Endothelial cell of umbilical vein (primary cell): ENCODE data around the gene SMARCC1. TPM values are rescaled to one million over a fixed set of nuclear protein-coding genes. Genes with fewer than 3 reads are reported as not detected.

ENCODE experiments used
- BruUV-seq: library from RNA; stranded (reverse); fragments of 400-500 nt; replicated peaks from 2 replicates; lab custom pipeline; 2021; lab: Mats Ljungman, UMichigan
- CTCF ChIA-PET: fragments of 300-600, 350-600 bp; sonication (Branson Sonifier 250); formaldehyde crosslinking; loops from one replicate; lab custom pipeline; 2021; ENCODE audit warnings: antibody characterized with exemption, inconsistent platforms; lab: Charles Lee
- POLR2A ChIA-PET: fragments of 300-600, 350-600 bp; sonication (Branson Sonifier 250); formaldehyde crosslinking; loops from one replicate; lab custom pipeline; 2021; ENCODE audit warnings: antibody characterized with exemption, inconsistent platforms; lab: Charles Lee
- DNase-seq: peaks from one replicate; pipeline ENCODE4 v3.0.0-alpha.2; 2011; ENCODE audit warnings: low read depth, low spot score
- FAIRE-seq: peaks from 2 replicates; lab custom pipeline; 2011; peaks lifted over from hg19 to GRCh38; lab: Jason Lieb, UNC
- H2AFZ ChIP-seq: 2 replicates; pipeline ENCODE4 v1.6.0; 2012; ENCODE audit warnings: low read depth, low read length, control low read depth, inconsistent platforms
- H3K27ac ChIP-seq: 2 replicates; pipeline ENCODE4 v1.5.1; 2011; ENCODE audit warnings: low read depth, mild to moderate bottlenecking, control low read depth, low read length, moderate library complexity; ENCODE audit not compliant: insufficient read depth
- H3K27me3 ChIP-seq, 2 experiments: 2 replicates each; pipeline versions ENCODE4 v1.6.0 to v1.6.1; 2011; ENCODE audit warnings: low read length in 2 of 2, mixed read lengths in 1 of 2; ENCODE audit not compliant: control insufficient read depth in 2 of 2, insufficient read depth in 2 of 2
- H3K36me3 ChIP-seq, 2 experiments: 2 replicates in 1 of 2; 3 replicates in 1 of 2; pipeline ENCODE4 v1.5.1; 2011; ENCODE audit warnings: low read length in 2 of 2, mild to moderate bottlenecking in 1 of 2, moderate library complexity in 1 of 2; ENCODE audit not compliant: control insufficient read depth in 2 of 2, insufficient read depth in 2 of 2; ENCODE audit errors: extremely low read depth in 1 of 2
- H3K4me1 ChIP-seq: 3 replicates; pipeline ENCODE4 v1.5.1; 2011; ENCODE audit warnings: mild to moderate bottlenecking, low read length; ENCODE audit not compliant: control insufficient read depth, insufficient read depth; ENCODE audit errors: extremely low read depth
- H3K4me2 ChIP-seq: 2 replicates; pipeline ENCODE4 v1.6.1; 2011; ENCODE audit warnings: low read length, control low read depth, mixed read lengths; ENCODE audit not compliant: insufficient read depth
- H3K4me3 ChIP-seq, 3 experiments: fragments of 200-600 bp in 1 of 3; sonication (generic), shearing (Covaris generic) in 1 of 3; replicated peaks in 1 of 3; 2 replicates each; pipeline ENCODE4 v1.5.1; 2011 to 2016; ENCODE audit warnings: control low read depth in 3 of 3, low read length in 3 of 3, mild to moderate bottlenecking in 2 of 3, inconsistent platforms in 1 of 3, low read depth in 1 of 3, moderate library complexity in 1 of 3; ENCODE audit not compliant: insufficient read depth in 1 of 3
- H3K79me2 ChIP-seq: 2 replicates; pipeline ENCODE4 v1.6.0; 2012; ENCODE audit warnings: low read length, inconsistent platforms; ENCODE audit not compliant: control insufficient read depth, insufficient read depth
- H3K9ac ChIP-seq: replicated peaks from 2 replicates; pipeline ENCODE3; 2011; ENCODE audit warnings: low read length, control low read depth; ENCODE audit not compliant: insufficient read depth; ENCODE audit errors: extremely low read depth
- H3K9me1 ChIP-seq: replicated peaks from 3 replicates; pipeline ENCODE4 v1.6.0; 2011; ENCODE audit warnings: mild to moderate bottlenecking, low read length; ENCODE audit not compliant: control insufficient read depth, insufficient read depth; ENCODE audit errors: extremely low read depth
- H3K9me3 ChIP-seq: replicated peaks from 2 replicates; pipeline ENCODE4 v1.5.1; 2012; ENCODE audit warnings: low read length, inconsistent platforms; ENCODE audit not compliant: control insufficient read depth, insufficient read depth
- H4K20me1 ChIP-seq: replicated peaks from 2 replicates; pipeline ENCODE3; 2011; ENCODE audit warnings: mild to moderate bottlenecking, low read length; ENCODE audit not compliant: control insufficient read depth, insufficient read depth; ENCODE audit errors: extremely low read depth
- EZH2 ChIP-seq: IDR thresholded peaks from 2 replicates; pipeline ENCODE4 v1.6.1; 2012; ENCODE audit warnings: borderline replicate concordance, low read depth, mild to moderate bottlenecking, moderate library complexity, low read length, inconsistent platforms; ENCODE audit not compliant: severe bottlenecking
- FOS ChIP-seq: IDR thresholded peaks from 2 replicates; pipeline ENCODE4 v1.6.1; 2011; ENCODE audit warnings: mild to moderate bottlenecking, low read length, moderate library complexity, borderline replicate concordance; ENCODE audit not compliant: insufficient read depth
- JUN ChIP-seq: IDR thresholded peaks from 2 replicates; pipeline ENCODE4 v1.6.1; 2011; ENCODE audit warnings: borderline replicate concordance, low read depth; ENCODE audit not compliant: insufficient read length, insufficient read depth
- MYC ChIP-seq: IDR thresholded peaks from one replicate; pipeline ENCODE4 v1.6.1; 2011; ENCODE audit warnings: mild to moderate bottlenecking, low read depth, low read length
- POLR2A ChIP-seq: IDR thresholded peaks from 2 replicates; pipeline ENCODE4 v1.6.1; 2012; ENCODE audit warnings: low read depth, mild to moderate bottlenecking, control low read depth, low read length
- POLR2AphosphoS5 ChIP-seq: IDR thresholded peaks from 2 replicates; pipeline ENCODE4 v1.6.1; 2012; ENCODE audit warnings: low read depth, mild to moderate bottlenecking, control low read depth, low read length, moderate library complexity; ENCODE audit not compliant: insufficient read depth
- dilution Hi-C: fragments of 300-500 bp; cut with MboI; formaldehyde crosslinking; loops from one replicate; pipeline ENCODE4 v1.15.0; 2019; ENCODE audit warnings: low sequenced_read_pairs; ENCODE audit not compliant: extremely low pct_ligation_motif_present
- intact Hi-C: fragments of 100-400 bp; cut with micrococcal nuclease; formaldehyde crosslinking; loops from one replicate; pipeline ENCODE4 v1.10.0; 2022
- polyA plus RNA-seq, 4 experiments: library from polyadenylated mRNA; depleted of rRNA in 3 of 4; stranded (reverse) in 3 of 4; unstranded in 1 of 4; fragments of >200 nt; gene quantifications; 2 replicates each; pipeline versions ENCODE4 v1.2.1 to v1.2.3, GENCODE V29; 2011 to 2012; ENCODE audit warnings: missing spikeins in 1 of 4
- total RNA-seq: library from RNA; stranded (reverse); gene quantifications from 2 replicates; pipeline ENCODE4 v1.2.3, GENCODE V29; 2021
- TF ChIP-seq, protein P1 (sequence below): IDR thresholded peaks from 2 replicates; pipeline ENCODE4 v1.6.1; 2011; ENCODE audit not compliant: insufficient read depth, insufficient read length

Gene SMARCC1
- total and polyA plus RNA-seq, 2 donors (not counting 3 experiments of a cell fraction or from before 2014, with no cell fraction given), result 23.0 to 138 TPM

DNA sequence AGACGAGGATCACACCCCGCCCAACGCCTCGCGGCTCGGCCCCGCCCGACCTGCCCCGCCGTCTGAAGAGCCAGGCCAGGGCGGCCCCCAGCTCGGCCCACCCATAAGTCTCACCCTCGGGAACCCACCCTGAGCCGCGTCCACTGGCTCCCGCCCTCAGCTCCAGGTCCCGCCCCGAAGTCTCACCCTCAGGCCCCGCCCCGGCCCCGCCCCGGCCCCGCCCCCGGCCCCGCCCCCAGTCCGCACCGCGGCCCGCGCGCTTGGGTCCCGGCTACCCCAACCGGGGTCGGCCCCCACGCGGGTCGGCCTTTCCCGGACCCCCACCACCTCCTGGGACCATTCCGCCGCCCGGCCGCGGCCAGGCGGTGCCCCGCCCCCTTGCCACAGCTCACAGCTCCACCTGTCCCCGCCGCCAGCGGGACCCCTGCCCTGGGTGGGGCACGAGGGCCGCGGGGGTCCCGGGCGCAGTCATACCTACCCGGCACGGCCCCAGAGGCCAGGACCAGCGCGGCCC is 203.5 kb downstream of the SMARCC1 start:
- Histone ChIP-seq H3K27me3 (peaks cover 17% of the 10 kb centered on the region in 2 experiments), H4K20me1 (no peaks in the 10 kb centered on the region), H3K4me2 (no peak overlapping the region), H3K9me3 (no peaks in the 10 kb centered on the region), H3K4me3 (peak overlapping the region; percentile 23 to 36 (median 24)), H3K36me3 (no peaks in the 10 kb centered on the region), H3K4me1 (no peaks in the 10 kb centered on the region), H3K9ac (no peak overlapping the region), H3K27ac (no peak overlapping the region), H3K9me1 (no peaks in the 10 kb centered on the region), H2AFZ (peak overlapping the region; percentile 85), H3K79me2 (no peaks in the 10 kb centered on the region)
- TF ChIP-seq FOS (no peak), EZH2 (no peak)
- TF ChIP-seq, protein P1, sequence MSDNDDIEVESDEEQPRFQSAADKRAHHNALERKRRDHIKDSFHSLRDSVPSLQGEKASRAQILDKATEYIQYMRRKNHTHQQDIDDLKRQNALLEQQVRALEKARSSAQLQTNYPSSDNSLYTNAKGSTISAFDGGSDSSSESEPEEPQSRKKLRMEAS, result no peak
- DNase-seq (no peak), FAIRE-seq (no peak)
- BruUV-seq, result no TSS peak
- CTCF ChIA-PET, result interaction anchor here (0.6 to 1.8 kb wide), 5 partner anchors 45 to 157 kb away, joined by 3 to 6 read pairs (median 3); no protein-coding TSS in a partner anchor
- dilution Hi-C loops (no loop called here), intact Hi-C loops (loop anchor here (5.0 kb wide), 1 partner anchor 56 kb away; no protein-coding TSS in a partner anchor)
- POLR2A ChIA-PET, result interaction anchor here (1.4 kb wide), 1 partner anchor 9 kb away, joined by 6 read pairs; no protein-coding TSS in a partner anchor

DNA sequence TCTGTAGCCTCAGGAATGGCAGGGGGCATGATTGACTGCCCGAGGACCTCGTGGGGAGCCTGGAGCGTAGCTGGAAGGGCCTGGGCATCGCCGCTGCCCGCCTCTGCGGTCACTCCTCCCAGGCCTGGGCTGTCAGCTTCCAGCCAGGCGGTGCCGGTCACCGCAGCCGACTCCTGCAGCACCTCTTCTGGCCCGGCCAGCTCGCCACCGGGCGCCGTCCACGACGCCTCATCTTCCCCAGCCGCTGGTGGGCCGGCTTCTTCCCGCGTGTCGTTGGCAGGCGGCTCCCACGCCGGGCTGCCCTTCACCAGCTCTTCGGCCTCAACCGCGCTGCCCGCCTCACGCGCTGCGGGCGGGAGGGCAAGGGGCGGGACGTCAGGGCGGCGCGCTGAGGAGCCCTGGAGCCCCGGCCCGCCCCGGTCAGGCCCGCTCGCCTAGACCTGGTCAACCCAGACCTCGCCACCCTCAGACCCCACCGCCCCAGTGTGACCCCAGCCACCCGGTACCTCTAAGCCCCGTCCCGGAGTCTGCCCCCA is 204.0 kb downstream of the SMARCC1 start:
- Histone ChIP-seq H3K79me2 (no peaks in the 10 kb centered on the region), H3K9ac (no peak overlapping the region), H3K9me1 (no peaks in the 10 kb centered on the region), H3K4me2 (peak overlapping the region; percentile 16), H3K4me1 (no peaks in the 10 kb centered on the region), H3K27me3 (peaks cover 18 to 21% of the 10 kb centered on the region in 2 experiments), H3K4me3 (peak overlapping the region in 2 of 3 experiments; percentile 23 to 36), H3K9me3 (no peaks in the 10 kb centered on the region), H2AFZ (peak overlapping the region; percentile 85), H3K27ac (no peak overlapping the region), H3K36me3 (no peaks in the 10 kb centered on the region), H4K20me1 (no peaks in the 10 kb centered on the region)
- CTCF ChIA-PET, result interaction anchor here (0.6 to 1.8 kb wide), 5 partner anchors 44 to 157 kb away, joined by 3 to 6 read pairs (median 3); no protein-coding TSS in a partner anchor
- DNase-seq (peak; percentile 30), FAIRE-seq (no peak)
- BruUV-seq, result no TSS peak
- dilution Hi-C loops (no loop called here), intact Hi-C loops (loop anchor here (5.0 kb wide), 1 partner anchor 55 kb away; no protein-coding TSS in a partner anchor)
- TF ChIP-seq POLR2AphosphoS5 (no peak), JUN (no peak), POLR2A (no peak), MYC (no peak), EZH2 (no peak), FOS (no peak)
- TF ChIP-seq, protein P1, result no peak
- POLR2A ChIA-PET, result interaction anchor here (0.5 to 1.4 kb wide), 2 partner anchors 8 to 9 kb away, joined by 6 read pairs; no protein-coding TSS in a partner anchor
